Activated T-cell treated with anti-CD3 and anti-CD28 coated beads for 1 hour (primary cell): Measurements from ENCODE around the gene DAGLA.
"Not testable (repeated sequence)": the region's sequence is repeated elsewhere in the genome, so short reads cannot be mapped to it uniquely, and the experiment has no call there.

Experiments used
- DNase-seq: peaks from one replicate; pipeline ENCODE4 v3.0.0-alpha.2; 2020; ENCODE audit warnings: low read depth

DAGLA gene

DNA sequence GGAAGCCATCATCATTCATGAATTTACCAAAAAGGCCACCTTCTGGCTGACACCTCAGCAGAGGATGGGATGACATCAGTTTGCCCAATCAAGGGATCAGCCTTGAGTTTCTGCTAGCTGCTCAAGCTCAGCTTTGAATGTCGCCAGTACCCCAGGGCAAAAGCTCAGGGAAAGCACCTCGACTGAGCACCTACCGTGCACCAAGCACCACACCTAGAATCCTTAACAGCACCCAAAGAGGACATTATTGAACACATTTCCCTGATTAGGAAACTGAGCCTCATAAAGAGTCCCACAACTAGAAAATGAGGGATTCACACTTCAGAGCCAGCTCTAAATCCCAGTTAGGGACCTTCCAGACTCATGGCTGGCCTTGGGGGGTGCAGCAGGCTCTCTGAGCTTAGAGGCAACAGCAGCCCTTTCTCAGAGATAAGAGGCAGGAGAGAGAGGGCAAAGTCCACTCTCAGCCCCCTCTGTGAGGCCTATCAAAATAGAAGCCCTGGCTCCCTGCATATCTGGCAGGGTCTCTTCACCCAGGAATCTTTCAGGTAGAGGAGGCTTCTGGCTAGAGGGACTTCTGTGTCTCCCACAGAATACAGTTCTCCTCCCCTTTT is 13.4 kb upstream of the DAGLA start:
- DNase-seq, result no peak

DNA sequence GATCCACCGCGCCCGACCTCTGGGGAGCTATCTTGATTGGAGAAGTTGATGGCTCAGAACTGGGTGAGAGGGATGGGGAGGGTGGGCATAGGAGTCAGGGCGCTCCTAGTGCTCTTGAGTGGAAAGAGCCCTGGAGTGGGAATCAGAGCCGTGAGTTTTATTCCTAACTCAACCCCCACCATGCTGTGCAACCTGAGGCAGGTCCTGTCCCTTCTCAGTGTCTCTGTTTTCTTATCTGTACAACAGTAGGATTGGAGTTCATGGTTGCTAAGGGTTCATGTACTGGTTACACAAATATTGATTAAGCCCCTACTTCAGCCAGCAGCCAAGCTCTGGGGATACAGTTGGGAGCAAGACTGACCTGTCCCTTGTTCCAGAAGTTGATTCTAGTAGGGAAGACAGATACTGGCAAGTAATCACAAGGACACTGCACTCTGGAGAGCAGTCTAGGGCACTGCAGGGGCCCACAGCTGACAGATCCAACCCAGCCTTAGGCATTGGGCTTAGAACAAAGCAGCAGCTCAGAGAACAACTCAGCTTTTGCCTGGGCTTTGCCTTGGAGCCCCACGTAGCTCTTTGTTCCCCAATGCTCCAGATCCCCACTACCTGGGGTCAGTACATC is 12.4 kb upstream of the DAGLA start:
- DNase-seq, result no peak

DNA sequence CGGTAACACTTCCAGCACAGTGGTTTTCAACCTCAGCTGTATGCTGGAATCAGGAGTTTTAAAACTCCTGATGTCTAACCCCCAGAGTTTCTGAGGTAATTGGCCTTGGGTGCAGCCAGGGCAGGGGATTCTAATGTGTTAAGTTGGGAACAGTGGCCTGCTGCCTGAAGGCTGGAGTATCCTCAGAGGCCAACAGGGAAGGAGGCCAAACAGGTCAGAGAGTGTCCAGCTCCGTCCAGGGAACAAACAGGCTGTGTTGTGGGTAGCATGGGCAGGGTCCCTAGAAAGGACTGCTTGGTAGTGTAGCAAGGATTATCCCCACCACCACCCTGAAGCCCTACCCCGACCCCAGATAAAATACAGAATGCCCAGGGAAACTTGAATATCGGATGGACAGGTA is 10.8 kb upstream of the DAGLA start:
- DNase-seq, result no peak

DNA sequence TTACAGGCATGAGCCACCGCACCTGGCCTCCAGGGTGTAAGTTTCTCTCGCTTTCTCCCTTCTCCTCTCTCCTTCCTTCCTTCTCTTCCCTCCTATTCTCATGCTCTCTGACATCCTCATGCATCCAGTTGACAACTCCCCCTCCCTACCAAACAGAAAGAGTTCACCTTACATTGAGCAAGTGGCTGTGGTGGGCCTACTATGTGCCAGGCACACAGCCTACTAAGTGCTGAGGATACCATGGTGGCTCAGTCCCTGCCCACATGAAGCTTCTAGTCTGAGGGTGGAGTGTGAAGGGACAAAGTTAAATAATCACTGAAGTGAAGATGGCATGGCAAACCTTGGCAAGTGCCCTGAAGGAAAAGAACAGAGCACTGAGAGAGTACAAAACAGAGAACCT is 9.6 kb upstream of the DAGLA start:
- DNase-seq, result no peak

DNA sequence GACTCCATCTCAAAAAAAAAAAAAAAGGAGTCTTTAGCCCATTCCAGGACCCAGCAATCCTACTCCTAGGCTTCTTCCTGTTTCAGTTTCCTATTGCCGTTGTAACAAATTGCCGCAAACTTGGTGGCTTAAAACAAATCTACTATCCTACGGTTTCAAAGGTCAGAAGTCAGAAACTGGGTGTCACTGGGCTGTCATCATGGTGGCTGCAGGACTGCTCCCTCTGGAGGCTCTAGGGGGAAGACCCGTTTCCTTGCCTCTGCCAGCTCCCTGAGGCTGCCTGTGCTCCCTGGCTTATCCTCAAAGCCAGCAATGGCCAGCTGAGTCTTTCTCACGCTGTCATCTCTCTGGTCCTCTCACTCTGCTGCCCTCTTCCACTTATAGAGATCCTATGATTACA is 8.7 kb upstream of the DAGLA start:
- no peak for DNase-seq

DNA sequence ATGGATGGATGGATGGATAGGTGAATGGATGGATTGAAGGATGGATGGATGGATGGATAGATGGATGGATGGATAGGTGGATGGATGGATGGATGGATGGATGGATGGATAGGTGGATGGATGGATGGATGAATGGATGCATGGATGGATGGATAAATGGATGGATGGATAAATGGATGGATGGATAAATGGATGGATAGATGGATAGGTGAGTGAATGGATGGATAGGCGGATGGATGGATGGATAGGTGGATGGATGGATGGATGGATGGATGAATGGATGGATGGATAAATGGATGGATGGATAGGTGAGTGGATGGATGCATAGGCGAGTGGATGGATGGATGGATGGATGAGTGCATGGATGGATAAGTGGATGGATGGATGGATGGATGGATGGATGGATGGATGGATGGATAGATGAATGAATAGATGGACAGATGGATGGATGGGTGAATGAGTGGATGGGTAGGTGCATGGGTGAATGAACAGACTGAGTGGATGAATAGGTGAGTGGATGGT is 6.2 kb upstream of the DAGLA start:
- DNase-seq, result not testable (repeated sequence)

DNA sequence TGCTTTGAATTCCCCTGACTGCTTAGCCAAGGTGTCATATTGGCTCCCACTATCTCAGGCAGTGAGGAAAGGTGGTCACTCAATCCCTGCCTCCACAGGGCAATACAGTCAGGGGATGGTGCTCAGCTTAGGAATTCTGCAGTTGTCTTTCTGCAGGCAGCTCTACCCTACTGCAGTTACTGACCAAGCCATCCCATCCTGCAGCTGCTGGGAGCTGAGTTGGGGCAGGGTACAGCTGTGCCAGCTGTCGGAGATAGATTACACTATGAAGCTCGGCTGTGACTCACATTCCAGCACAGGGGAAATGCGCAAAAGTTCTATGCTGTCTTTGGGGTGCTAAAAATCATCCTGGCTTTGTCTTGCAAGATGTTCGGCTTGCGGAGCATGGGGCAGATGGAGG is 4.4 kb upstream of the DAGLA start:
- no peak for DNase-seq

DNA sequence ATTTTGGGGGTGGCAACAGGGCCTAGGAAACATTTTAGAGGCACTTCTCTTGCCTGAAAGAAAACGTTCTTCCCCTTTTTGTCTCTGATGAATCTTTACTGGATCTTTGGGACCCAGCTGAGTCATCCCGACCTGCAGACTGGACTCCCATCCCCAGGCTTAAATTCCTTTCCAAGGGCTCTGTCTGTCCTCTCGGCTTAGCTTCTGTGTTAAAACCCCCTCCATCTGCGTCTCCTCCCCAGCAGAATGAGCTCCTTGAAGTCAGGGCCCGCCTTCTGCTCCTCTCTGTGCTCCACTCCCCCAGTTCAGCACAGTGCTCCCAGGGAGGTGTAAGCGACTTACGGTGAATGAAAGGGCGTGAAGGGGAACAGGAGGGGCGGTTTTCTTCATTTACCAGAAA is 895 bp upstream of the DAGLA start:
- no peak for DNase-seq

DNA sequence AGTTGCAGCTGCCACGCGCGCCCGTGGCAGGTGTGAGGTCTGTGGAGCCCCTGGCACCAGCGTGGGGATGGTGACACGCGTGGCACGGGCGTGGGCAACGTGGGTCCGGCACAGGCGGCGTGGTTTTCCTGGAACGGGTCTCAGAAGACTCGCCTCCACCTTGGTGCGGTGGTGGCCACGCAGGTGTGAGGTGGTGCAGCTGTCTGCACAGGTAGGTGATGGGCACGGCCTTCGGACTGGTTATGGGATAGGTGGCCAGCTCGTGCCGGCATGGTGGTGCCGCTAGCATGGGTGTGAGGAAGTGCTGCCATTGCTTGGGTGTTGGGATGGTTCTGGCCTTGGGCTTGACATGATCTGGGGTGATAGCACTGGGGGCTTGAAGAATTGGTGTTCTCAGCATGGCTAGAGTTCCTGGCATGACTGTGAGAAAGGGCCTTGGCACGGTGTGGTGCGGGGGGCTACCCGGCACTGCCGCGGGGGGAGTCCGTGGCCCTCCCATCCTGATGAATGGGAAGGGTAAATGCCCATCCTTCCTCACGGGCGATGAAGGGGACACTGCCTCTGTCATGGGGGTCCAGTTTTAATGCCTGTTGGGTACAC is 531 bp downstream of the DAGLA start:
- DNase-seq, result no peak

DNA sequence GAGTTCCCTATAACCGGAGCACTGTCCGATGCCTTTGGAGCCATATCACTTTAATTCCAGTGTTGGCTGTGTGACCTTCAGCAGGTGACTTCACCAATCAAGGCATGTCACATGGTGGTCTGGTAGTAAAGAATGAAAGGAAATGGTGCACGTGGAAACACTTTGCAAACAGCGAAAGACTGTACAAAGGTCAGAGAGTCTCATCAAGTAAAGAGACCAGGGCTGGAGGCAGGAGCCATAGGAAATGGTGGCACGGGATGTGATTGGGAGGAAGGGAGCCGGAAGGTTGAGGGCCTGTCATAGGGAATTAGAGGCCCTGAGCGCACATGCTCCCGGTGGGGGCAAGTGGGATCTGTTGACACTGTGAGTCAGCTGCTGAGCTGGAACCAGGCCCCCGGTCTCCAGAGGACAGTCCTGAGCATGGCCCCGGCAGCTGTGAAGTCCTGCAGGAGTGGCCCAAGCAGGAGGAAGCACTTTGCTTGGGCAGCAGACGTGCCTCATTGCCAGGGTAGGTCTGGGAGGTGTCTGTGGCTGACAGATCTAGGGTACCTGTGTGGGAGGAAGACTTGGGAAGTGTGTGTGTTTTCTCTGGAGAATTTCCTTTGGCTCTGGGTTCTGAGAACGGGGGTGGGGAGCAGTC is 2.0 kb downstream of the DAGLA start:
- no peak for DNase-seq

DNA sequence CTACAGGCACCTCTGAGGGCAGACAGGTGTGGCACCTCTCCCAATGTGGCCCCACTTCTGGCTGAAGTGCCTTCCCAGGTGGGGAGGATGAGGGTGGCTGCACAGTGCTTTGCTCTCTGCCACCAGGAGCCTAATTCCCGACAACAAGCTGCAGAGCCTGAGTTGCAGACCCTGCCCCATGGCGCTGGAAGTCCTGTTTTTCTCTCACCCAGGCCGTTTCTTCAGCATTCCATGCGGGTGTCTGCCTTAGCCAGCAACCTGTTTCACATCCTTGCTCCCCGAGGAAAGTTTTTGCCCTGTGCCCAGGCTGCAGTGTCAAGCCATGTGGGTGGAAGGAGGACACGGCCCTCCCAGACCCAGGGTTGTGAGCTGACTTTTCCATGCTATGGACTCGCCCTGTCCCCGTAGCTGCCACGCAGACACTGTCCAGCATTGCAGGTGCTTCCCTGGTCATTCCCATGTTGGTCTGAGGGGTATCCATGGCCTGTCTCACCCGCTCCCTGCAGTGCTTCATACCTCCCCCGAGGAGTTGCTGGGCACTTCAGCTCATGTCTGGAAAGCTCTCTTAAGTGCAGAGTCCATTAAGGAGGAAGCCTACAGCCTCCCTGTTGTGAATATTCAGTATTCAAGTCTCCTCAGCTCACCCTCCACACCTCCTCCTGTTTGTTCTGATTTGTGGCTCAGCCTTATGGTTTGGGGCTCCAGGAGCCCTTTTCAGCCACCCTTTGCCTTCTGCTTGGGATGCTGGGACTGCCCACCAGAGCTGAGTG is 2.9 kb downstream of the DAGLA start:
- DNase-seq, result no peak

DNA sequence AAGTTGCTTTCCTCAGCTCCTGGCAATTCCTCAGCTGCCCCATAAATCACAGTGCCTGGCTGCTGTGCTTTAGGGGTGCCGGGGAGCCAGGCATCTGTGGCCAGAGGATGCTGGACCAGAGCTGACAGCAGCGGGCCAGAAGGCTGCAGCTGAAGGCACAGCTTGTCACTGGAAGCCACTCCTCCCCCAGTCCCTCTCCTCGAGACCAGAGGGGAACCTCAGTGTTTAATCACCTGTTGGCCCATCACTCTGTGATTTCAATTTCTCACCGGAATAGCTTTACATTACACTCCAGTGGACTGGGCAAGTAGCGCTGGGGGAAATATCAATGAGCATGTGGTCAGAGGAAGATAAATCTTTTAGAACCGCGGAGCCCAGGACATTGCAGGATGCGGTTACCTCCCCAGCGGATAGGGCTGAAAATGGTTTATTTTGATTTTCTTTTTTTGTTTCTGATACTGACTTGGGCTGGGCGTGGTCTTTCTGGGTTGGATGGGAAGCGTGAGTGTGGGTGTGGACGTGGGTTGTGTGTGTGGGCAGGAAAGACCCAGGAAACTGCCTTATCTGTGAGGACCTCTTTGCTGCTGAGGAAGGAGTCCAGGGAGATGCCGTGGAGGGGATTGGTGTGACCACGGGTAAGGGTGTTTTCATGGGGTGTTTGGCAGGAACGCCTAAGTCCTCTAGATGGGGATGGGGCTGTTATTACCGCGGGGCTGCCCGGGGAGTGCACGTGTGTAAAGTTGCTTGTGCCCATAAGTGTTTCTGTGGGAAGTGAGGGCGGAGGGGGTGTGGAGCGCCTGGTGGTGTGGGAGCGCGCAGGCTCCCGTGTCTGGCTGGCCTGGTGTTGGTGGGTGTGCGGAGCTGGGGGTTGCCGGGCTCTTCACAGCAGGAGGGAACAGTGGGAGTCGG is 4.0 kb downstream of the DAGLA start:
- DNase-seq, result no peak

DNA sequence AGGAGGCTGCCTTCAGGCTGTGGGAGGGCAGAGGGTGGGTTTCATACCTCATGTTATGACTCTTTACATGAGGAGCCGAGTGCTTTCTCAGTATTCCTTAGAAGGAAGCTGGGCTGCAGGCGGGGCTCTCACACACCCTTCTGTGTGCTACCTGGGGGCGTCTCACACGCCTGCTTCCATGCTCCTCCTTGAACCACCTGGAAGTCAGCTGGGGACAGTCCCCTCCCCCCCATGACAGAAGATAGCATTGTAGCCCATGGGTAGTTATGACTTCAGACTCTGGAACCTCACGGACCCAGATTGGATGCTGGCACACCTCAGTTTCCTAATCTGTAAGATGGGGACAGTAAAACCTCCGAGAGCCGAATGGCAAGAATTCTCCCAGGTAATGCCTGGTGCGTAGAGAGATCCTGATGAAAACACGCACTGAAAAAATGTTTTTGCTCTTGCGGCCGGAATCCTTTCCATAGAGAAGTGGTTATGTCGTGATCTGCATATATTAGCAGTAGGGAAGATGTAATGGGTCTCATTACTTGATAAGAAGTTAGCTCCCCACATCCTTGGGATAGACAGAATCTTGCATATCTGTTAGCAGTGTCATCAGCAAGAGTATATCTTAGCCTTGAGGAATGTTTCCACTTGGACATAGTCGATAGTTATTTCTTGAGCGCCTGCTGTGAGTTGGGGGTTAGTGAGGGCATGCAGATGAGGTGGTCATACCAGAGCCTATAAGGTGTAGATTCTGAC is 4.9 kb downstream of the DAGLA start:
- DNase-seq, result no peak

DNA sequence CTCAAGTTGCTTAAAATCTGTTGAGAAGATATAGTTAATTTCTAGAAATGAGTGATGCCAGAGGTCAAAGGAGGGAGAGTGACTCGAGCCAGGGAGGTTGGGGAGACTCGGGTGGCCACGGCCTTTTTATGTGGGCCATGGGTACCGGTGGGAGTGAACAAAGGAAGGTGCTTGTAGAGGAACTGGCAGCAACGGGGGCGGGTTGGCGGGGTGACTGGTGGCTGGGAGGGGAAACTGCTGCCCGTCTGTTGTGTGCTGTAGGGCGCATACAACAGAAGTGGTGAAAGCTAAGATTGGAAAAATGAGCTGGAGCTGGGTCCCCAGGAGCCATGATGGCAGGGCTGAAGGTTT is 5.4 kb downstream of the DAGLA start:
- DNase-seq, result no peak

DNA sequence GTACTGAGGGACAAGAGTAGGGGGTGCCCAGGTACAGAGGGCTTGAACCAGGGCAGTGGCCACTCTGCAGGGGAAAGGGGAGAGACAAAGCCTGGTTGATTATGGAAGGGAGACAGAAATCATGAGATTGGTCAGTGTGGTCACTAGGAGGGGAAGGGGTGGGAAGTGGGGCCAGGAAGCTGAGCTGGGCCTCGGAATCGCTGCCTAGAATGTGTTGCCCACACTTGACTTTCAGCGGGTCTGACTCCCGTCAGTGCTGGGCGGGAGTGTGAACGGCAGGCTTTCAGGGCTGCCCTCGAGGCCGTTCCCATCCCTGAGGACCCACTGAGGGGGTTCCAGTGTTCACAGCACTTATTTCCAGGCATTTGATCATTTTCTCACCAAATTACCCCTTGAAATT is 5.9 kb downstream of the DAGLA start:
- no peak for DNase-seq

DNA sequence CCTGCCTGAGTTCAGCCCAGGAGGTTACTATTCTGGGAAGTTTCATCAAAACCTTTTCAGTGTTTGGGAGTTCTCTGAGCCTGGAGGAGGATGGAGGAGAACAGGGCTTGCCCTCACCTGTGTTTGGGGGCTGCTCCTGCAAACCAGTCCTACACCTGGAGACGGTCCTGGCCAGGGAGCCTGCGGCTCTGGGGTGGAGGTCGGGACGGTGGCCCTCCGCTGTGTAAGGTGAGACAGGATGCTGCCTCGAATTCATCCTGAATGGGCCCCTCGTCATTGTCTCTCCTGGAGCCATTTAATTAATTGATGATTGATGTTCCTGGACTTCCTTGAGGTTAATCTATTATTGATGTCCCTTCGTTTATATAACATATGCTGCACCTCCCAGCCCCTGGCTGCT is 6.3 kb downstream of the DAGLA start:
- DNase-seq, result no peak

DNA sequence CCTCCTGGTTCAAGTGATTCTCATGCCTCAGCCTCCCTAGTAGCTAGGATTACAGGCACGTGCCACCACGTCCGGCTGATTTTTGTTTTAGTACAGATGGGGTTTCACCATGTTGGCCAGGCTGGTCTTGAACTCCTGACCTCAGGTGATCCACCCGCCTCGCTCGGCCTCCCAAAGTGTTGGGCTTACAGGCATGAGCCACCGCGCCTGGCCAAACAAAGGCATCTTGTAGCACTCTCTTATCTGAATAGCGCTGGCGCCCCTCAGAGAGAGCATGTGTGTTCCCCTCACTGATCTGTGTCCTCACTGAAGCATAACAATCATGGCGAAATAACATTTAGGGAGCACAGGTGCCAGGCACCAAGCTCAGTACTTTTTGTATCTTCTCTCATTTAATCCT is 7.2 kb downstream of the DAGLA start:
- DNase-seq, result no peak

DNA sequence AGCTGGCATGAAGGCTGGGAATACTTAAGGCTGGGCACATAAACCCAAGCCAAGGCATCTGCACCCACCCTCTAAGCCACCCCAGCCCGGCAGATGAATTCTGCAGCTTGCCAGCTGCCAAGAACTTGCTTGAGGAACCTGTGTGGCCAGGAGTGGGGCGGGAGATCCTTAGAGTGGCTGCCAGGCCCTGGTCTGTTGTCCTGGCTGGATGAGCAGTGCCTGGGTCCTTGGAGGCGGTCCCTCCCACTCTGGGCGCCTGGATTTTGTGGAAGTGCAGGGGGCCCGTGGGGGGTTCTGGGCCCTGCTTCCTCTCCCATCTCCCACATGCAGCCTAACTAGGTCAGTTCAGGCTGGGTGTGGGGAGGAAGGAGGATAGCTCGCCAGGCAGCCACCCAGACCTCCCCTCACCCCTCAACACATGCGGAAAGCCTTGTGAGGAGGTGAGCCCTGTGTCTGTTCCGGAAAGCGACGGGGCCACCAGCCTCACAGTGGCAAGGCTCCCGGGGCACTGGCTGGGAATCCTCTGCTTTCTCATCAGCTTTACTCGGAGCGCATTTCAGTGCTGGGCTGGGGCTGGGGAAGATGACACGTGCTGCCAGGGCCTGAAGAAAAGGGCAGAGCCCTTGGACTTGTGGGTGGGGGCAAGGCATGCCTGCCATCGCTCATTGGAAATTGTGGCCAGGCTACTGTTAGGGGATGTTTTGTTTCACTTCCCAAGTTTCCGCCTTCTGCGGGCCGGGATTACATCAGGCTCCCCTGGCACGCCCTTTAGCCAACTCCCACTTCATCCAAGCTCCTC is 8.4 kb downstream of the DAGLA start:
- no peak for DNase-seq

DNA sequence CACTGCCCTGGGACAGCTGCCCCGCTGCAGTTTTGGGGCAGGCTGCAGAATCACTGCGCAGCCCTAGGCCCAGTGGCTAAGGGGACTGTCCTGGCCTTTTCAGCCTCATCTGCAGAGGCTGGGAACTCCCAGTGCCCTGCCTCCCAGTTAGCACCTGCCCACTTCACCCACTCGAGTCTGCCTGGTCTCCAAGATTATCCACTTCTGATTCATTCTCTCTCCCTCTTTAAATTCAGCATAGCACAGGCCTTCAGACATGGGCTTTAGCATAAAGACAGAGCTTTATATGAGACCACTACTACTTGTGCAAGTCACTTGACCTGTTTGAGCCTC is 8.9 kb downstream of the DAGLA start:
- no peak for DNase-seq
